Transverse colon (tissue), 4 donors: ENCODE measurements around the gene NPY5R. TPM values are rescaled to one million over a fixed set of nuclear protein-coding genes. Genes with fewer than 3 reads are reported as not detected.

Experiments
- DNase-seq: peaks from one replicate; pipeline ENCODE4 v3.0.0-alpha.2; 2019
- H3K27ac ChIP-seq, 4 donors: fragments of 200-600 bp; sonication (generic); 2 replicates each; pipeline ENCODE4 v1.5.1; 2016 to 2018; ENCODE audit warnings: inconsistent platforms in 4 of 4
- H3K27me3 ChIP-seq: fragments of 200-600 bp; sonication (generic); 2 replicates; pipeline ENCODE4 v1.5.1; 2017; ENCODE audit warnings: inconsistent platforms
- H3K36me3 ChIP-seq, 4 donors: fragments of 200-600 bp; sonication (generic); 2 replicates each; pipeline ENCODE4 v1.5.1; 2017 to 2019; ENCODE audit warnings: inconsistent platforms in 4 of 4
- H3K4me1 ChIP-seq, 4 donors: fragments of 200-600 bp; sonication (generic); 2 replicates each; pipeline ENCODE4 v1.5.1; 2017 to 2020; ENCODE audit warnings: inconsistent platforms in 4 of 4
- H3K4me3 ChIP-seq, 4 donors: fragments of 200-600 bp; sonication (generic); 1 replicate in 1 of 4; 2 replicates in 3 of 4; pipeline versions ENCODE4 v1.5.1 to v1.6.1; 2017 to 2019; ENCODE audit warnings: inconsistent platforms in 4 of 4
- H3K9me3 ChIP-seq, 2 donors: fragments of 200-600 bp; sonication (generic); 2 replicates each; pipeline ENCODE4 v1.5.1; 2017 to 2019; ENCODE audit warnings: inconsistent platforms in 2 of 2
- EP300 ChIP-seq: sonication (generic); formaldehyde crosslinking; IDR thresholded peaks from one replicate; pipeline ENCODE4 v1.6.1; 2017; ENCODE audit warnings: antibody characterized with exemption, low read depth
- POLR2A ChIP-seq: fragments of 450-650 bp; IDR thresholded peaks from one replicate; pipeline ENCODE4 v1.6.1; 2016; ENCODE audit warnings: antibody characterized with exemption, mild to moderate bottlenecking, moderate library complexity
- POLR2AphosphoS5 ChIP-seq, 3 donors: sonication (generic); formaldehyde crosslinking; IDR thresholded peaks; one replicate each; pipeline ENCODE4 v1.6.1; 2016; ENCODE audit warnings: antibody characterized with exemption in 3 of 3
- WGBS, 2 donors: methylation state at CpG; one replicate each; pipeline ENCODE4 v1.1.5; 2018; ENCODE audit warnings: low coverage in 1 of 2; 5-methylcytosine and 5-hydroxymethylcytosine counted together
- in situ Hi-C, 4 donors: fragments of 200-750 bp; cut with MboI; loops; one replicate each; pipeline versions ENCODE4 v1.15.0 to v1.15.1; 2017; ENCODE audit warnings: low sequenced_read_pairs in 3 of 4, low pct_ligation_motif_present in 1 of 4, low pct_unique_long_range_greater_than_20kb in 1 of 4
- intact Hi-C: fragments of 100-400 bp; cut with DNase I; formaldehyde crosslinking; loops from one replicate; pipeline ENCODE4 v1.15.1; 2023; ENCODE audit warnings: low total_unique reads
- total RNA-seq, 4 donors: library from RNA; depleted of rRNA; stranded (reverse); fragments of >200 nt; gene quantifications; one replicate each; pipeline ENCODE4 v1.1.0, GENCODE V29; 2016
- TF ChIP-seq, protein P1 (sequence below), 5 experiments: fragments of 200-600 bp in 3 of 5; fragments of 450-650 bp in 2 of 5; sonication (generic) in 3 of 5; IDR thresholded peaks; 1 replicate in 2 of 5; 2 replicates in 3 of 5; pipeline ENCODE4 v1.5.1; 2016 to 2017; ENCODE audit warnings: antibody characterized with exemption in 5 of 5, inconsistent platforms in 3 of 5, mild to moderate bottlenecking in 2 of 5, moderate library complexity in 1 of 5

The NPY5R gene
- total RNA-seq, 4 donors from 2014 or later, result 0.64 to 0.82 TPM; not detected in 2

DNA sequence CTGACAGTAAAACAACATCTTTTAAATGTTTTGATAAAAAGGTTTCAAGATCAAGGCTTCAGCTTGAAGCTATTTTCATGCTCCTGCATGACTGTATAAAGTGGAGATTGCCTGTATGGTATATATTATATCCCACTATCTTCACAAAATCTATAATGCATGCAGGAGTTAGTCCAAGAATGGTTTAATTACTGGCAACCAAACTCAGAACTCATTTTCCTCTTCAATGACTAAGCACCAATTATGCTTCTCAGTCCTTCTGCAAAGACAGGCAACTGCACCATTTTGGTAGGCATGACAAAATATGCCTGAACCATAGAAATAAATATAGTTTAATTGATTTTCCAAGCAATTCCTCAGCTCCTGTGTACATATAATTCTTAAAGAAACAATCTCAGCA lies 54.5 kb downstream of the NPY5R start:
- in situ Hi-C loops, result no loop called here
- Histone ChIP-seq H3K4me1 (no peaks in the 10 kb centered on the region), H3K9me3 (no peaks in the 10 kb centered on the region), H3K36me3 (no peaks in the 10 kb centered on the region), H3K27ac (no peak overlapping the region), H3K27me3 (no peaks in the 10 kb centered on the region), H3K4me3 (no peak overlapping the region)
- TF ChIP-seq, protein P1, sequence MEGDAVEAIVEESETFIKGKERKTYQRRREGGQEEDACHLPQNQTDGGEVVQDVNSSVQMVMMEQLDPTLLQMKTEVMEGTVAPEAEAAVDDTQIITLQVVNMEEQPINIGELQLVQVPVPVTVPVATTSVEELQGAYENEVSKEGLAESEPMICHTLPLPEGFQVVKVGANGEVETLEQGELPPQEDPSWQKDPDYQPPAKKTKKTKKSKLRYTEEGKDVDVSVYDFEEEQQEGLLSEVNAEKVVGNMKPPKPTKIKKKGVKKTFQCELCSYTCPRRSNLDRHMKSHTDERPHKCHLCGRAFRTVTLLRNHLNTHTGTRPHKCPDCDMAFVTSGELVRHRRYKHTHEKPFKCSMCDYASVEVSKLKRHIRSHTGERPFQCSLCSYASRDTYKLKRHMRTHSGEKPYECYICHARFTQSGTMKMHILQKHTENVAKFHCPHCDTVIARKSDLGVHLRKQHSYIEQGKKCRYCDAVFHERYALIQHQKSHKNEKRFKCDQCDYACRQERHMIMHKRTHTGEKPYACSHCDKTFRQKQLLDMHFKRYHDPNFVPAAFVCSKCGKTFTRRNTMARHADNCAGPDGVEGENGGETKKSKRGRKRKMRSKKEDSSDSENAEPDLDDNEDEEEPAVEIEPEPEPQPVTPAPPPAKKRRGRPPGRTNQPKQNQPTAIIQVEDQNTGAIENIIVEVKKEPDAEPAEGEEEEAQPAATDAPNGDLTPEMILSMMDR (IDR thresholded peaks at IDR 0.05), result no peak
- TF ChIP-seq POLR2AphosphoS5 (IDR thresholded peaks at IDR 0.05) (no peak), POLR2A (no peak)
- intact Hi-C loops, result loop anchor here (10.0 kb wide), 1 partner anchor 1103 kb away; no protein-coding TSS in a partner anchor
- DNase-seq, result no peak

DNA sequence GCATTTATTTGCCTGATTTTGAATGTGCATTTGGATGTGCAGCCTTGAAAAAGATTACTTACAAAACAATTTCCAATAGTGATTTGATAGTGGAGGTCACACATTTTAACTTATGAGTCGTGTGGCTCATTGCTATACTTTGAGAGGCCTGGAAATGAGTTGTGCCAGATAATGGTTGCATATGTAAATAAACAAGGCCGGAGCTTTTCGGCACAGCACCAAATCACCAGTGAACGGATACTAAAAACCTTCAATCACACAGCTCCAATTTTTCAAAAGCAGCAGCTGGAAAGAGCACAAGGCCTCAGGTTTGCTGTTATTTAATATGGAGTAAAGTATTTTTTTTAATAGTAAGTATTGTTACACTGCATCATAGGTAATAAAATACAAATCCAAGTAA lies 57.2 kb downstream of the NPY5R start:
- no peaks in the 10 kb centered on the region for H3K36me3 ChIP-seq
- no peaks in the 10 kb centered on the region for H3K27me3 ChIP-seq
- 80 to 84% methylated on average over 4 of the region's 4 CpGs for WGBS, 2 donors
- intact Hi-C loops, result no loop called here
- H3K27ac ChIP-seq, result no peak overlapping the region
- H3K4me1 ChIP-seq, result peaks cover 0 to 7% (median 4%) of the 10 kb centered on the region in 4 donors
- H3K4me3 ChIP-seq, result no peak overlapping the region
- in situ Hi-C loops, result no loop called here
- no peaks in the 10 kb centered on the region for H3K9me3 ChIP-seq
- no peak for DNase-seq
- TF ChIP-seq, protein P1 (IDR thresholded peaks at IDR 0.05), result no peak
- no peak for TF ChIP-seq EP300
- TF ChIP-seq POLR2AphosphoS5 (IDR thresholded peaks at IDR 0.05), result no peak
- no peak for TF ChIP-seq POLR2A

Other genes starting within 250 kb of the NPY5R start
- 10 to 100 TPM; 19.1 to 25.1 (median 22.2) TPM for gene NAF1, start 177.0 kb upstream of the NPY5R start, total RNA-seq
- 10 to 100 TPM in 2 of 4 donors, 1 to 10 TPM in 1, under 1 TPM in 1; 0.80 to 19.8 (median 13.7) TPM for gene NPY1R, start 11.3 kb upstream of the NPY5R start, total RNA-seq
- under 1 TPM in 2 of 4 donors, not detected in 2; 0.14 to 0.48 TPM for gene TKTL2, start 129.9 kb downstream of the NPY5R start, total RNA-seq
- 10 to 100 TPM in 3 of 4 donors, 1 to 10 TPM in 1; 7.1 to 27.2 (median 16.4) TPM for gene TMA16, start 150.8 kb downstream of the NPY5R start, total RNA-seq